ENCODE measurements around the gene RAI14.

RAI14 gene

GRCh38 chr5:34652466-34652865 is 3.7 kb upstream of the RAI14 start:
- Histone ChIP-seq H4K91ac (ENCODE audit: low read length) (no peak overlapping the region), H3K9me3 (ENCODE audit: control insufficient read depth, low read length) (no peaks in the 10 kb centered on the region), H3K36me3 (ENCODE audit: control insufficient read depth in 1 of 2, insufficient read depth in 2 of 2, low read depth in 1 of 2, low read length in 2 of 2) (no peaks in the 10 kb centered on the region), H3K4me2 (ENCODE audit: low read length, poor library complexity, severe bottlenecking) (no peak overlapping the region), H2BK120ac (ENCODE audit: low read depth, low read length) (no peak overlapping the region), H3K27ac (ENCODE audit: low read length, poor library complexity, severe bottlenecking) (peak overlapping the region; percentile 9), H3K14ac (ENCODE audit: low read length in 2 of 2) (no peak overlapping the region), H2BK5ac (ENCODE audit: low read depth, low read length, poor library complexity, severe bottlenecking) (no peak overlapping the region), H3K9ac (ENCODE audit: low read length) (no peak overlapping the region), H4K8ac (ENCODE audit: low read length) (no peak overlapping the region), H3K27me3 (ENCODE audit: control insufficient read depth in 1 of 2, insufficient read depth in 1 of 2, low read length in 2 of 2) (no peaks in the 10 kb centered on the region), H2BK12ac (ENCODE audit: low read length in 2 of 2) (peak overlapping the region in 1 of 2 experiments; percentile 76), H3K79me1 (replicated peaks; ENCODE audit: low read length, poor library complexity, severe bottlenecking) (peaks cover 3% of the 10 kb centered on the region), H3K18ac (ENCODE audit: low read depth in 1 of 2, low read length in 2 of 2) (no peak overlapping the region), H3K4ac (ENCODE audit: low read depth in 1 of 2, low read length in 2 of 2) (no peak overlapping the region), H2BK15ac (ENCODE audit: low read depth, poor library complexity, severe bottlenecking) (no peak overlapping the region), H3K4me1 (ENCODE audit: control insufficient read depth, insufficient read depth, low read depth, low read length) (peaks cover 6% of the 10 kb centered on the region), H2AK5ac (ENCODE audit: low read length, severe bottlenecking) (no peak overlapping the region), H2AFZ (ENCODE audit: low read depth, low read length) (no peak overlapping the region), H3K23ac (ENCODE audit: low read length in 2 of 2) (no peak overlapping the region), H3K4me3 (ENCODE audit: insufficient read depth in 1 of 2, low read depth in 1 of 2, low read length in 2 of 2) (no peak overlapping the region)
- DNase-seq = no peak
- WGBS = 79% methylated on average over 5 of the region's 5 CpGs

- no peaks in the 10 kb centered on the region for H3K36me3 ChIP-seq (ENCODE audit: control insufficient read depth in 1 of 2, insufficient read depth in 2 of 2, low read depth in 1 of 2, low read length in 2 of 2)
- no peak overlapping the region for H2BK5ac ChIP-seq (ENCODE audit: low read depth, low read length, poor library complexity, severe bottlenecking)
- H3K4me2 ChIP-seq (ENCODE audit: low read length, poor library complexity, severe bottlenecking) = no peak overlapping the region
- H4K8ac ChIP-seq (ENCODE audit: low read length) = no peak overlapping the region
- no peak overlapping the region for H2AFZ ChIP-seq (ENCODE audit: low read depth, low read length)
- no peak overlapping the region for H2BK120ac ChIP-seq (ENCODE audit: low read depth, low read length)
- no peak overlapping the region for H3K4me3 ChIP-seq (ENCODE audit: insufficient read depth in 1 of 2, low read depth in 1 of 2, low read length in 2 of 2)
- no peak overlapping the region for H2AK5ac ChIP-seq (ENCODE audit: low read length, severe bottlenecking)
- H3K14ac ChIP-seq (ENCODE audit: low read length in 2 of 2) = no peak overlapping the region
- no peaks in the 10 kb centered on the region for H3K9me3 ChIP-seq (ENCODE audit: control insufficient read depth, low read length)
- no peak overlapping the region for H3K27ac ChIP-seq (ENCODE audit: low read length, poor library complexity, severe bottlenecking)
- H3K79me1 ChIP-seq (replicated peaks; ENCODE audit: low read length, poor library complexity, severe bottlenecking) = peaks cover 3% of the 10 kb centered on the region
- H3K4ac ChIP-seq (ENCODE audit: low read depth in 1 of 2, low read length in 2 of 2) = no peak overlapping the region
- no peak overlapping the region for H3K9ac ChIP-seq (ENCODE audit: low read length)
- no peak overlapping the region for H3K18ac ChIP-seq (ENCODE audit: low read depth in 1 of 2, low read length in 2 of 2)
- H2BK12ac ChIP-seq (ENCODE audit: low read length in 2 of 2) = no peak overlapping the region
- H4K91ac ChIP-seq (ENCODE audit: low read length) = no peak overlapping the region
- H3K27me3 ChIP-seq (ENCODE audit: control insufficient read depth in 1 of 2, insufficient read depth in 1 of 2, low read length in 2 of 2) = no peaks in the 10 kb centered on the region
- H2BK15ac ChIP-seq (ENCODE audit: low read depth, poor library complexity, severe bottlenecking) = no peak overlapping the region
- DNase-seq = no peak
- H3K23ac ChIP-seq (ENCODE audit: low read length in 2 of 2) = no peak overlapping the region
- peaks cover 6% of the 10 kb centered on the region for H3K4me1 ChIP-seq (ENCODE audit: control insufficient read depth, insufficient read depth, low read depth, low read length)
Observed at GRCh38 chr5:34652914-34653313, 3.2 kb upstream of the RAI14 start.

GRCh38 chr5:34653708-34654107 is 2.4 kb upstream of the RAI14 start:
- Histone ChIP-seq H4K8ac (ENCODE audit: low read length) (no peak overlapping the region), H3K14ac (ENCODE audit: low read length in 2 of 2) (no peak overlapping the region)
- DNase-seq = no peak

GRCh38 chr5:34655354-34655991 is 655 bp upstream of the RAI14 start:
- Histone ChIP-seq H3K23ac (ENCODE audit: low read length in 2 of 2) (no peak overlapping the region), H2BK12ac (ENCODE audit: low read length in 2 of 2) (peak overlapping the region in 1 of 2 experiments; percentile 45), H3K27me3 (ENCODE audit: control insufficient read depth in 1 of 2, insufficient read depth in 1 of 2, low read length in 2 of 2) (no peaks in the 10 kb centered on the region), H3K27ac (ENCODE audit: low read length, poor library complexity, severe bottlenecking) (peak overlapping the region; percentile 96), H3K9me3 (ENCODE audit: control insufficient read depth, low read length) (no peaks in the 10 kb centered on the region), H3K4me1 (ENCODE audit: control insufficient read depth, insufficient read depth, low read depth, low read length) (peaks cover 12% of the 10 kb centered on the region), H4K91ac (ENCODE audit: low read length) (no peak overlapping the region), H2BK120ac (ENCODE audit: low read depth, low read length) (peak overlapping the region; percentile 85), H3K79me1 (replicated peaks; ENCODE audit: low read length, poor library complexity, severe bottlenecking) (peaks cover 3% of the 10 kb centered on the region), H3K4me2 (ENCODE audit: low read length, poor library complexity, severe bottlenecking) (peak overlapping the region; percentile 77), H4K8ac (ENCODE audit: low read length) (peak overlapping the region; percentile 57), H3K9ac (ENCODE audit: low read length) (peak overlapping the region; percentile 94), H3K4ac (ENCODE audit: low read depth in 1 of 2, low read length in 2 of 2) (peak overlapping the region in 1 of 2 experiments; percentile 82), H3K14ac (ENCODE audit: low read length in 2 of 2) (no peak overlapping the region), H2BK15ac (ENCODE audit: low read depth, poor library complexity, severe bottlenecking) (peak overlapping the region; percentile 90), H3K4me3 (ENCODE audit: insufficient read depth in 1 of 2, low read depth in 1 of 2, low read length in 2 of 2) (peak overlapping the region; percentile 50 to 92), H3K18ac (ENCODE audit: low read depth in 1 of 2, low read length in 2 of 2) (peak overlapping the region in 1 of 2 experiments; percentile 61), H2BK5ac (ENCODE audit: low read depth, low read length, poor library complexity, severe bottlenecking) (peak overlapping the region; percentile 98), H2AFZ (ENCODE audit: low read depth, low read length) (peak overlapping the region; percentile 14), H2AK5ac (ENCODE audit: low read length, severe bottlenecking) (peak overlapping the region; percentile 17), H3K36me3 (ENCODE audit: control insufficient read depth in 1 of 2, insufficient read depth in 2 of 2, low read depth in 1 of 2, low read length in 2 of 2) (peaks cover 0 to 3% of the 10 kb centered on the region in 2 experiments)
- peak; percentile 87 for DNase-seq
- 4% methylated on average over 16 of the region's 16 CpGs for WGBS

More at GRCh38 chr5:34653708-34654107, 2.4 kb upstream of the RAI14 start:
- Histone ChIP-seq H3K79me1 (replicated peaks; ENCODE audit: low read length, poor library complexity, severe bottlenecking) (peaks cover 3% of the 10 kb centered on the region), H3K4me3 (ENCODE audit: insufficient read depth in 1 of 2, low read depth in 1 of 2, low read length in 2 of 2) (no peak overlapping the region), H3K4me2 (ENCODE audit: low read length, poor library complexity, severe bottlenecking) (no peak overlapping the region), H2BK120ac (ENCODE audit: low read depth, low read length) (no peak overlapping the region), H2BK15ac (ENCODE audit: low read depth, poor library complexity, severe bottlenecking) (no peak overlapping the region), H2BK12ac (ENCODE audit: low read length in 2 of 2) (no peak overlapping the region), H3K4ac (ENCODE audit: low read depth in 1 of 2, low read length in 2 of 2) (no peak overlapping the region), H3K36me3 (ENCODE audit: control insufficient read depth in 1 of 2, insufficient read depth in 2 of 2, low read depth in 1 of 2, low read length in 2 of 2) (no peaks in the 10 kb centered on the region), H3K9ac (ENCODE audit: low read length) (no peak overlapping the region), H2BK5ac (ENCODE audit: low read depth, low read length, poor library complexity, severe bottlenecking) (no peak overlapping the region), H3K9me3 (ENCODE audit: control insufficient read depth, low read length) (no peaks in the 10 kb centered on the region), H2AK5ac (ENCODE audit: low read length, severe bottlenecking) (peak overlapping the region; percentile 47), H3K27me3 (ENCODE audit: control insufficient read depth in 1 of 2, insufficient read depth in 1 of 2, low read length in 2 of 2) (no peaks in the 10 kb centered on the region), H3K18ac (ENCODE audit: low read depth in 1 of 2, low read length in 2 of 2) (no peak overlapping the region), H4K91ac (ENCODE audit: low read length) (no peak overlapping the region), H2AFZ (ENCODE audit: low read depth, low read length) (no peak overlapping the region), H3K23ac (ENCODE audit: low read length in 2 of 2) (no peak overlapping the region), H3K4me1 (ENCODE audit: control insufficient read depth, insufficient read depth, low read depth, low read length) (peaks cover 6% of the 10 kb centered on the region), H3K27ac (ENCODE audit: low read length, poor library complexity, severe bottlenecking) (no peak overlapping the region)
